ENCODE results near the gene CNTN4. TPM values are rescaled to one million over a fixed set of nuclear protein-coding genes. Genes with fewer than 3 reads are reported as not detected.

Gene CNTN4
- total and polyA plus RNA-seq, 9 donors: 0.35 to 16.7 (median 3.0) TPM

DNA sequence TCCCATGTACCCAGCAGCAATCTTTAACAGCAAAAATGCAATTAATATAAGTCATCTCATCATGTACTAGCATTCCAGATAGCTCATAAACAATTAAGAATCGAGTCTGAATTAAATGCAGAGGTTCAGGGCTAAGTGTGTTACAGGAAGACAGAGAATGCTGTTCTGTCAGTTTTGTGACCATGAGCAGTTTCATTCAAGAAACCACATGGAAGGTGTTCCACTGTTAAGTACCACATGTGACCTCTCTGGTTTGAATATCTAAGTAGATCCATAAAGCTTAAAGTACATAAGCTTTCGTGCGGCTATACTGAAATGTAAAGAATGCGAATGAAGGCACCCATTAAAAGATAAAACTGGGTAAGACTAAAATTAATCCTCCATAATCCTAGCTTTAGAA lies 739.2 kb downstream of the CNTN4 start:
- Histone ChIP-seq H3K4me3 (no peak overlapping the region), H3K27ac (no peak overlapping the region), H3K36me3 (no peaks in the 10 kb centered on the region), H3K9me3 (no peaks in the 10 kb centered on the region), H3K27me3 (no peaks in the 10 kb centered on the region), H3K4me1 (ENCODE audit: insufficient read depth) (no peaks in the 10 kb centered on the region)
- WGBS, 3 donors: 74 to 78% (median 76%) methylated on average over 4 of the region's 4 CpGs
- intact Hi-C loops (cut with DNase I): no loop called here
- no peak for TF ChIP-seq POLR2A (IDR thresholded peaks at IDR 0.05)
- TF ChIP-seq EP300 (IDR thresholded peaks at IDR 0.05): no peak
- TF ChIP-seq CTCF (IDR thresholded peaks at IDR 0.05): no peak
- no peak for DNase-seq

- WGBS, 3 donors: 76 to 84% (median 78%) methylated on average over 6 of the region's 6 CpGs
- Histone ChIP-seq H3K9me3 (no peaks in the 10 kb centered on the region), H3K27me3 (no peaks in the 10 kb centered on the region), H3K4me3 (no peak overlapping the region), H3K27ac (no peak overlapping the region), H3K4me1 (ENCODE audit: insufficient read depth) (no peaks in the 10 kb centered on the region), H3K36me3 (no peaks in the 10 kb centered on the region)
- TF ChIP-seq EP300 (IDR thresholded peaks at IDR 0.05) (no peak), POLR2A (IDR thresholded peaks at IDR 0.05) (no peak), CTCF (IDR thresholded peaks at IDR 0.05) (no peak)
- no peak for DNase-seq
- intact Hi-C loops (cut with DNase I): no loop called here
Measured at GRCh38 chr3:2838546-2839157, 740.0 kb downstream of the CNTN4 start.

DNA sequence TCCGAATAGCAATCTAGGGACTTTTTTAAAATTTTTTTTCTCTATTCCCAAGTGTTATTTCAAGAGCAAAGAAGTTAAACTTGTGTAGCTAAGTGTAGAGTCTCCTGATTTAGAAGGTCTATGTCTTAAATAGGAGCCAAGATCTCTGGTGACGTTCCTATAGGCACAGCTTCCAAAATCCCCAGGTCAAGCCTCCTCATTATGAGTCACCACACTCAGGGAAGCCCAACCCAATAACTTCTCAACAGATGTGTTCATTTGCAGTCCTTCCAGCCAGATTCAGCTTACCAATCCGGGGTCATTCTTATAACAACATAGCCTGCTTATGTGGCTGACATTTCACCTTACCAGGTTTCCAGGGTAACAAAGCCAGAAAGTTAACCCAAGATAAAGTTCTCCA lies 741.2 kb downstream of the CNTN4 start:
- no peaks in the 10 kb centered on the region for H3K9me3 ChIP-seq
- no peak overlapping the region for H3K27ac ChIP-seq
- WGBS, 3 donors: 58 to 62% (median 59%) methylated on average over 3 of the region's 3 CpGs
- TF ChIP-seq CTCF (IDR thresholded peaks at IDR 0.05): no peak
- TF ChIP-seq EP300 (IDR thresholded peaks at IDR 0.05): no peak
- TF ChIP-seq POLR2A (IDR thresholded peaks at IDR 0.05): no peak
- H3K4me3 ChIP-seq: no peak overlapping the region
- no peaks in the 10 kb centered on the region for H3K36me3 ChIP-seq
- intact Hi-C loops (cut with DNase I): no loop called here
- no peaks in the 10 kb centered on the region for H3K4me1 ChIP-seq (ENCODE audit: insufficient read depth)
- H3K27me3 ChIP-seq: no peaks in the 10 kb centered on the region
- DNase-seq: no peak

DNA sequence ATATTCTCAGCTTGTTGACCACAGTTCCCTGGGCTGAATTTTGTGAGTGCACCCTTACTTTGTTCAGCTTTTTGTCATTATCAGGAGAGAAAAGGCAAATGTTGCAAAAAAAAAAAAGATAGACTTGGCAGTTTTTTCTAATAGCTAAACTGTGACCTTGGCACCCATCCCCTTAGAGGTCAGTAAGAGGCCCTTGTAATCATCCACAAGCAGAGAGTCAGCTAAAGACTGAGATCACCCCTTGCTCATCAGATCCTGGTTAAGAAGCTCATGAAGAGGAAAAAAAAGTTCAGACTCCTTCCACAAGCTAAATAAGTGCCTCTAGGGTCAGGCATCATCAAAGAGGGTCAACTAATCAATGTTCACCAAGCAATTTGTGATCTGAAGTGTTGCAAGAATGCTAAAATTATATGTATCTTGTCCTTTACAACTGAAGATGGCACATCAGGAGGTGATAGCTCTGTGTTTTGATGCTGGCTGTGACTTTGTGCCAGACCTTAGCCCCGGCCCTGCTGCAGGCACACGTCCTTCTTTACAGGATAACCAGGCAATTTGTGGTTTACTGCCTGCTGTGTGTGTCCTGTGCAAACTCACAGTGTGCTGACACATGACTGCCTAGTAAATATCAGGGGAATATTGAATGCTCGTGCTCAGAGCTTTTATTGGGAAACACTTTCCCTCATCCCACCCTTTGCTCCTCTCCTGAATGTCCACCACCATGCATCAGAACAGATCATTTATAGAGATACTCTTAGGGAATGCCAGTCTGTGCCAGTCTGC lies 748.6 kb downstream of the CNTN4 start:
- no peaks in the 10 kb centered on the region for H3K9me3 ChIP-seq
- no peak overlapping the region for H3K4me3 ChIP-seq
- intact Hi-C loops (cut with DNase I): no loop called here
- WGBS, 3 donors: 63 to 72% (median 67%) methylated on average over 3 of the region's 3 CpGs
- no peaks in the 10 kb centered on the region for H3K36me3 ChIP-seq
- TF ChIP-seq EP300 (IDR thresholded peaks at IDR 0.05) (no peak), CTCF (IDR thresholded peaks at IDR 0.05) (no peak), POLR2A (IDR thresholded peaks at IDR 0.05) (no peak)
- no peaks in the 10 kb centered on the region for H3K27me3 ChIP-seq
- no peaks in the 10 kb centered on the region for H3K4me1 ChIP-seq (ENCODE audit: insufficient read depth)
- no peak for DNase-seq
- no peak overlapping the region for H3K27ac ChIP-seq

All from ovary (tissue), 9 donors.